HepG2 (cell line): ENCODE results near the gene GNB1. TPM values are rescaled to one million over a fixed set of nuclear protein-coding genes. Genes with fewer than 3 reads are reported as not detected.

Experiments used
- ATF7-NPFF ChIP-seq: sonication (generic); formaldehyde crosslinking; IDR thresholded peaks from 2 replicates; pipeline ENCODE4 v1.8.1; 2023; ENCODE audit warnings: mild to moderate bottlenecking, low read depth, missing genetic modification reagents, moderate library complexity
- SALL1 ChIP-seq: sonication (generic); formaldehyde crosslinking; IDR thresholded peaks from 2 replicates; pipeline ENCODE4 v1.8.0; 2022; ENCODE audit warnings: mild to moderate bottlenecking, missing genetic modification reagents
- SAP130 ChIP-seq: IDR thresholded peaks from 2 replicates; pipeline ENCODE4 v1.6.1; 2016; ENCODE audit warnings: low read depth
- ZC3H13 ChIP-seq: sonication (generic); formaldehyde crosslinking; IDR thresholded peaks from 2 replicates; pipeline ENCODE4 v1.8.1; 2023; ENCODE audit warnings: mild to moderate bottlenecking, missing genetic modification reagents, moderate library complexity
- ZNF275 ChIP-seq: sonication (generic); formaldehyde crosslinking; IDR thresholded peaks from 2 replicates; pipeline ENCODE4 v1.8.0; 2022; ENCODE audit warnings: missing genetic modification reagents, mild to moderate bottlenecking, inconsistent platforms, borderline replicate concordance
- ZNF687 ChIP-seq: sonication (generic); formaldehyde crosslinking; IDR thresholded peaks from 2 replicates; pipeline ENCODE4 v1.5.1; 2020; ENCODE audit warnings: mild to moderate bottlenecking, missing genetic modification reagents, moderate library complexity
- ZNF768 ChIP-seq: sonication (generic); formaldehyde crosslinking; IDR thresholded peaks from 2 replicates; pipeline ENCODE4 v1.4.0; 2020; ENCODE audit warnings: missing genetic modification reagents
- polyA plus RNA-seq, 8 experiments: library from polyadenylated mRNA; depleted of rRNA in 3 of 8; stranded (reverse) in 7 of 8; unstranded in 1 of 8; fragments of >200 nt; fragmentation: Illumina TruSeq in 4 of 8; extraction: Trizol in 4 of 8; gene quantifications; 2 replicates each; pipeline versions ENCODE4 v1.2.1 to v1.2.3, GENCODE V29; 2011 to 2016; ENCODE audit warnings: low read depth in 4 of 8, missing spikeins in 1 of 8, mixed read lengths in 1 of 8; ENCODE audit not compliant: insufficient read depth in 1 of 8
- total RNA-seq, 5 experiments: library from RNA; depleted of rRNA; stranded (reverse); fragments of >200 nt; fragmentation: Illumina TruSeq; extraction: Trizol; gene quantifications; 2 replicates each; pipeline ENCODE4 v1.2.3, GENCODE V29; 2016; ENCODE audit warnings: low read depth in 1 of 5
- TF ChIP-seq, protein P1 (sequence below): sonication (generic); formaldehyde crosslinking; IDR thresholded peaks from 2 replicates; pipeline ENCODE4 v1.4.0; 2020; ENCODE audit warnings: low read depth, missing genetic modification reagents
- TF ChIP-seq, protein P2 (sequence below): IDR thresholded peaks from 2 replicates; pipeline ENCODE4 v1.4.0; 2020; ENCODE audit warnings: mild to moderate bottlenecking, missing genetic modification reagents

Gene GNB1
- total and polyA plus RNA-seq, 2 of the 13 experiments (the other 11 are each of a cell fraction or from before 2014, with no cell fraction given) = 66.2 to 327 TPM

GRCh38 chr1:1748686-1749321 is 142.1 kb downstream of the GNB1 start (continued):
- TF ChIP-seq ZC3H13 (CRISPR knock-in tag) (no peak), SALL1 (peak; percentile 37; the same call in 1 of the 2 replicates), ZNF768 (CRISPR knock-in tag) (peak; percentile 34; the same call in 1 of the 2 replicates), SAP130 (CRISPR knock-in tag) (peak; percentile 82), ZNF687 (CRISPR knock-in tag) (peak; percentile 82), ATF7-NPFF (CRISPR knock-in tag) (no peak), ZNF275 (CRISPR knock-in tag) (no peak)
- TF ChIP-seq, protein P1, sequence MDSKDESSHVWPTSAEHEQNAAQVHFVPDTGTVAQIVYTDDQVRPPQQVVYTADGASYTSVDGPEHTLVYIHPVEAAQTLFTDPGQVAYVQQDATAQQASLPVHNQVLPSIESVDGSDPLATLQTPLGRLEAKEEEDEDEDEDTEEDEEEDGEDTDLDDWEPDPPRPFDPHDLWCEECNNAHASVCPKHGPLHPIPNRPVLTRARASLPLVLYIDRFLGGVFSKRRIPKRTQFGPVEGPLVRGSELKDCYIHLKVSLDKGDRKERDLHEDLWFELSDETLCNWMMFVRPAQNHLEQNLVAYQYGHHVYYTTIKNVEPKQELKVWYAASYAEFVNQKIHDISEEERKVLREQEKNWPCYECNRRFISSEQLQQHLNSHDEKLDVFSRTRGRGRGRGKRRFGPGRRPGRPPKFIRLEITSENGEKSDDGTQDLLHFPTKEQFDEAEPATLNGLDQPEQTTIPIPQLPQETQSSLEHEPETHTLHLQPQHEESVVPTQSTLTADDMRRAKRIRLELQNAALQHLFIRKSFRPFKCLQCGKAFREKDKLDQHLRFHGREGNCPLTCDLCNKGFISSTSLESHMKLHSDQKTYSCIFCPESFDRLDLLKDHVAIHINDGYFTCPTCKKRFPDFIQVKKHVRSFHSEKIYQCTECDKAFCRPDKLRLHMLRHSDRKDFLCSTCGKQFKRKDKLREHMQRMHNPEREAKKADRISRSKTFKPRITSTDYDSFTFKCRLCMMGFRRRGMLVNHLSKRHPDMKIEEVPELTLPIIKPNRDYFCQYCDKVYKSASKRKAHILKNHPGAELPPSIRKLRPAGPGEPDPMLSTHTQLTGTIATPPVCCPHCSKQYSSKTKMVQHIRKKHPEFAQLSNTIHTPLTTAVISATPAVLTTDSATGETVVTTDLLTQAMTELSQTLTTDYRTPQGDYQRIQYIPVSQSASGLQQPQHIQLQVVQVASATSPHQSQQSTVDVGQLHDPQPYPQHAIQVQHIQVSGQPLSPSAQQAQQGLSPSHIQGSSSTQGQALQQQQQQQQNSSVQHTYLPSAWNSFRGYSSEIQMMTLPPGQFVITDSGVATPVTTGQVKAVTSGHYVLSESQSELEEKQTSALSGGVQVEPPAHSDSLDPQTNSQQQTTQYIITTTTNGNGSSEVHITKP (CRISPR knock-in tag) = peak; percentile 69; the same call in 1 of the 2 replicates
- TF ChIP-seq, protein P2, sequence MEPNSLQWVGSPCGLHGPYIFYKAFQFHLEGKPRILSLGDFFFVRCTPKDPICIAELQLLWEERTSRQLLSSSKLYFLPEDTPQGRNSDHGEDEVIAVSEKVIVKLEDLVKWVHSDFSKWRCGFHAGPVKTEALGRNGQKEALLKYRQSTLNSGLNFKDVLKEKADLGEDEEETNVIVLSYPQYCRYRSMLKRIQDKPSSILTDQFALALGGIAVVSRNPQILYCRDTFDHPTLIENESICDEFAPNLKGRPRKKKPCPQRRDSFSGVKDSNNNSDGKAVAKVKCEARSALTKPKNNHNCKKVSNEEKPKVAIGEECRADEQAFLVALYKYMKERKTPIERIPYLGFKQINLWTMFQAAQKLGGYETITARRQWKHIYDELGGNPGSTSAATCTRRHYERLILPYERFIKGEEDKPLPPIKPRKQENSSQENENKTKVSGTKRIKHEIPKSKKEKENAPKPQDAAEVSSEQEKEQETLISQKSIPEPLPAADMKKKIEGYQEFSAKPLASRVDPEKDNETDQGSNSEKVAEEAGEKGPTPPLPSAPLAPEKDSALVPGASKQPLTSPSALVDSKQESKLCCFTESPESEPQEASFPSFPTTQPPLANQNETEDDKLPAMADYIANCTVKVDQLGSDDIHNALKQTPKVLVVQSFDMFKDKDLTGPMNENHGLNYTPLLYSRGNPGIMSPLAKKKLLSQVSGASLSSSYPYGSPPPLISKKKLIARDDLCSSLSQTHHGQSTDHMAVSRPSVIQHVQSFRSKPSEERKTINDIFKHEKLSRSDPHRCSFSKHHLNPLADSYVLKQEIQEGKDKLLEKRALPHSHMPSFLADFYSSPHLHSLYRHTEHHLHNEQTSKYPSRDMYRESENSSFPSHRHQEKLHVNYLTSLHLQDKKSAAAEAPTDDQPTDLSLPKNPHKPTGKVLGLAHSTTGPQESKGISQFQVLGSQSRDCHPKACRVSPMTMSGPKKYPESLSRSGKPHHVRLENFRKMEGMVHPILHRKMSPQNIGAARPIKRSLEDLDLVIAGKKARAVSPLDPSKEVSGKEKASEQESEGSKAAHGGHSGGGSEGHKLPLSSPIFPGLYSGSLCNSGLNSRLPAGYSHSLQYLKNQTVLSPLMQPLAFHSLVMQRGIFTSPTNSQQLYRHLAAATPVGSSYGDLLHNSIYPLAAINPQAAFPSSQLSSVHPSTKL (CRISPR knock-in tag) = no peak
